Measurements from ENCODE around the gene AREL1. TPM values are rescaled to one million over a fixed set of nuclear protein-coding genes. Genes with fewer than 3 reads are reported as not detected.
A peak's percentile ranks its signal among the peaks of the same experiment; 100 is the strongest.

Gene AREL1
- total RNA-seq, 1 donor from 2014 or later, result 54.6 TPM

GRCh38 chr14:74634964-74635363 is 77.9 kb downstream of the AREL1 start:
- Histone ChIP-seq H3K79me2 (ENCODE audit: insufficient read depth, low read length) (no peaks in the 10 kb centered on the region), H3K36me3 (ENCODE audit: insufficient read depth, low read length) (no peaks in the 10 kb centered on the region), H3K4me3 (ENCODE audit: insufficient read depth, low read depth, low read length) (no peak overlapping the region), H3K27me3 (ENCODE audit: insufficient read depth, low read length) (no peaks in the 10 kb centered on the region), H2AFZ (ENCODE audit: low read depth, low read length) (no peak overlapping the region), H3K4me1 (ENCODE audit: insufficient read depth, low read length) (peaks cover 16% of the 10 kb centered on the region), H3K9ac (ENCODE audit: low read length) (no peak overlapping the region), H3K9me3 (ENCODE audit: insufficient read depth, low read depth, low read length) (no peaks in the 10 kb centered on the region), H3K4me2 (ENCODE audit: low read length) (no peak overlapping the region), H4K20me1 (ENCODE audit: insufficient read depth, low read length) (no peaks in the 10 kb centered on the region), H3K27ac (ENCODE audit: low read depth, low read length) (no peak overlapping the region)
- no peak for FAIRE-seq
- no peak for DNase-seq (ENCODE audit: low read depth)
- Mint-ChIP-seq H3K9me3 (ENCODE audit: unreplicated experiment) (no peaks in the 10 kb centered on the region), H3K36me3 (ENCODE audit: low read depth, unreplicated experiment) (no peaks in the 10 kb centered on the region), H3K27ac (ENCODE audit: unreplicated experiment) (no peak overlapping the region), H3K4me1 (ENCODE audit: low read depth, unreplicated experiment) (peaks cover 55% of the 10 kb centered on the region), H3K4me3 (ENCODE audit: unreplicated experiment) (no peak overlapping the region), H3K27me3 (ENCODE audit: low read depth, unreplicated experiment) (no peaks in the 10 kb centered on the region)
- TF ChIP-seq, protein P1, sequence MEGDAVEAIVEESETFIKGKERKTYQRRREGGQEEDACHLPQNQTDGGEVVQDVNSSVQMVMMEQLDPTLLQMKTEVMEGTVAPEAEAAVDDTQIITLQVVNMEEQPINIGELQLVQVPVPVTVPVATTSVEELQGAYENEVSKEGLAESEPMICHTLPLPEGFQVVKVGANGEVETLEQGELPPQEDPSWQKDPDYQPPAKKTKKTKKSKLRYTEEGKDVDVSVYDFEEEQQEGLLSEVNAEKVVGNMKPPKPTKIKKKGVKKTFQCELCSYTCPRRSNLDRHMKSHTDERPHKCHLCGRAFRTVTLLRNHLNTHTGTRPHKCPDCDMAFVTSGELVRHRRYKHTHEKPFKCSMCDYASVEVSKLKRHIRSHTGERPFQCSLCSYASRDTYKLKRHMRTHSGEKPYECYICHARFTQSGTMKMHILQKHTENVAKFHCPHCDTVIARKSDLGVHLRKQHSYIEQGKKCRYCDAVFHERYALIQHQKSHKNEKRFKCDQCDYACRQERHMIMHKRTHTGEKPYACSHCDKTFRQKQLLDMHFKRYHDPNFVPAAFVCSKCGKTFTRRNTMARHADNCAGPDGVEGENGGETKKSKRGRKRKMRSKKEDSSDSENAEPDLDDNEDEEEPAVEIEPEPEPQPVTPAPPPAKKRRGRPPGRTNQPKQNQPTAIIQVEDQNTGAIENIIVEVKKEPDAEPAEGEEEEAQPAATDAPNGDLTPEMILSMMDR (IDR thresholded peaks at IDR 0.05; ENCODE audit: insufficient read depth, low read depth, low read length), result no peak
- no peak for TF ChIP-seq EZH2 (IDR thresholded peaks at IDR 0.05; ENCODE audit: insufficient read depth, low read length)

- Histone ChIP-seq H3K27ac (ENCODE audit: low read depth, low read length) (no peak overlapping the region), H3K9me3 (ENCODE audit: insufficient read depth, low read depth, low read length) (no peaks in the 10 kb centered on the region), H4K20me1 (ENCODE audit: insufficient read depth, low read length) (no peaks in the 10 kb centered on the region), H3K4me2 (ENCODE audit: low read length) (no peak overlapping the region), H3K79me2 (ENCODE audit: insufficient read depth, low read length) (no peaks in the 10 kb centered on the region), H2AFZ (ENCODE audit: low read depth, low read length) (no peak overlapping the region), H3K9ac (ENCODE audit: low read length) (no peak overlapping the region), H3K27me3 (ENCODE audit: insufficient read depth, low read length) (no peaks in the 10 kb centered on the region), H3K4me1 (ENCODE audit: insufficient read depth, low read length) (peaks cover 16% of the 10 kb centered on the region), H3K36me3 (ENCODE audit: insufficient read depth, low read length) (no peaks in the 10 kb centered on the region), H3K4me3 (ENCODE audit: insufficient read depth, low read depth, low read length) (no peak overlapping the region)
- no peak for TF ChIP-seq EZH2 (IDR thresholded peaks at IDR 0.05; ENCODE audit: insufficient read depth, low read length)
- TF ChIP-seq, protein P1 (IDR thresholded peaks at IDR 0.05; ENCODE audit: insufficient read depth, low read depth, low read length), result no peak
- H3K27me3 Mint-ChIP-seq (ENCODE audit: low read depth, unreplicated experiment), result no peaks in the 10 kb centered on the region
- FAIRE-seq (no peak), DNase-seq (ENCODE audit: low read depth) (peak; percentile 54)
- H3K36me3 Mint-ChIP-seq (ENCODE audit: low read depth, unreplicated experiment), result no peaks in the 10 kb centered on the region
- no peaks in the 10 kb centered on the region for H3K9me3 Mint-ChIP-seq (ENCODE audit: unreplicated experiment)
- peaks cover 55% of the 10 kb centered on the region for H3K4me1 Mint-ChIP-seq (ENCODE audit: low read depth, unreplicated experiment)
- H3K4me3 Mint-ChIP-seq (ENCODE audit: unreplicated experiment), result peak overlapping the region; percentile 45
- peak overlapping the region; percentile 90 for H3K27ac Mint-ChIP-seq (ENCODE audit: unreplicated experiment)
Observed at GRCh38 chr14:74634481-74634880, 78.4 kb downstream of the AREL1 start.

DNA sequence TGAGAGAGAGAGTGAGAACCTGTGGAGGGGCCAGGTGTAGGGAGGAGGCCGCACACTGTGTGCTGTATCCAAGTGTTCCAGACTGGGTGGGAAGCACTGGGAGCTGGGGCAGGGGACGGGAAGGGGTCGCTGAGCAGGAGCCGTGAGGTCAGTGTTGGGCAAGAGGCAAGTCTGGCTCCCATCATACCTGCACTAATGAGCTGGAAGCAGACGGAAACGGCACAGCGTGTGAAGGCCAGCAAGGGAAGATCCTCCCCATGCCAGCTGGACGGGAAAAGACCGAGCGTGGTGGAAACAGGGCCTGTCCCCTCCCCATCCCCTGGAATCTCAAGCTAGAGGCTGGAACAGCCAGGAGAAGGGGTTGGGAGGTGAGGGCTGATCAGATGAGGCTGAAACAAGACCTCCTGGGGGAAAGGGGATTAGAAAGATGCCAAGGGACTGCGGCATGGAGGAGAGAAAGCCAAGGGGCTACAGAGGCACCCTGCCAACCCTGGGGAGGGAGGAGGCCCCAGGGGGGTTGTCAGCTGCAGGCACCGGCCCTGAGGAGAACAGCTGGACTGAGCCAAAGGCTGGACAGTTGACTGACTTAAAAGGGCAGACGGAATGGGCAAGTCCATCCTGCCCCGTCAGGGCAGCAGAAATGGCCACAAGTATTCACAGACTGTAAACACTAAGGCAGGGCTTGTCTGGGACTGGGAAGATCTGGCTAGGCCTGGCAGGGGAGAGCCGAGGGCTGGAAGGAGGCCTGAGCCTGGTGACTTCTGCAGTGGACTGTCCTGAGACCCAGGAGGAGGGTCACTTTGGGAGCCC is 81.8 kb downstream of the AREL1 start:
- Histone ChIP-seq H3K4me1 (ENCODE audit: insufficient read depth, low read length) (peaks cover 3% of the 10 kb centered on the region), H4K20me1 (ENCODE audit: insufficient read depth, low read length) (no peaks in the 10 kb centered on the region), H3K36me3 (ENCODE audit: insufficient read depth, low read length) (no peaks in the 10 kb centered on the region), H2AFZ (ENCODE audit: low read depth, low read length) (peak overlapping the region; percentile 29), H3K4me3 (ENCODE audit: insufficient read depth, low read depth, low read length) (no peak overlapping the region), H3K4me2 (ENCODE audit: low read length) (no peak overlapping the region), H3K9ac (ENCODE audit: low read length) (no peak overlapping the region), H3K27ac (ENCODE audit: low read depth, low read length) (no peak overlapping the region), H3K79me2 (ENCODE audit: insufficient read depth, low read length) (no peaks in the 10 kb centered on the region), H3K9me3 (ENCODE audit: insufficient read depth, low read depth, low read length) (no peaks in the 10 kb centered on the region), H3K27me3 (ENCODE audit: insufficient read depth, low read length) (no peaks in the 10 kb centered on the region)
- FAIRE-seq, result no peak
- peaks cover 40% of the 10 kb centered on the region for H3K4me1 Mint-ChIP-seq (ENCODE audit: low read depth, unreplicated experiment)
- peaks cover 3% of the 10 kb centered on the region for H3K36me3 Mint-ChIP-seq (ENCODE audit: low read depth, unreplicated experiment)
- H3K27me3 Mint-ChIP-seq (ENCODE audit: low read depth, unreplicated experiment), result peaks cover 2% of the 10 kb centered on the region
- H3K27ac Mint-ChIP-seq (ENCODE audit: unreplicated experiment), result peak overlapping the region; percentile 75
- peak overlapping the region; percentile 45 for H3K4me3 Mint-ChIP-seq (ENCODE audit: unreplicated experiment)
- peak; percentile 36 for DNase-seq (ENCODE audit: low read depth)
- H3K9me3 Mint-ChIP-seq (ENCODE audit: unreplicated experiment), result no peaks in the 10 kb centered on the region
- no peak for TF ChIP-seq EZH2 (IDR thresholded peaks at IDR 0.05; ENCODE audit: insufficient read depth, low read length)
- TF ChIP-seq, protein P1 (IDR thresholded peaks at IDR 0.05; ENCODE audit: insufficient read depth, low read depth, low read length), result no peak

All from astrocyte (in vitro differentiated cells and primary cell).